Endothelial cell of umbilical vein (primary cell): Measurements from ENCODE around the gene GPATCH4. TPM values are rescaled to one million over a fixed set of nuclear protein-coding genes. Genes with fewer than 3 reads are reported as not detected.

Source experiments
- BruUV-seq: library from RNA; stranded (reverse); fragments of 400-500 nt; replicated peaks from 2 replicates; lab custom pipeline; 2021; lab: Mats Ljungman, UMichigan
- CTCF ChIA-PET: fragments of 300-600, 350-600 bp; sonication (Branson Sonifier 250); formaldehyde crosslinking; loops from one replicate; lab custom pipeline; 2021; ENCODE audit warnings: antibody characterized with exemption, inconsistent platforms; lab: Charles Lee
- POLR2A ChIA-PET: fragments of 300-600, 350-600 bp; sonication (Branson Sonifier 250); formaldehyde crosslinking; loops from one replicate; lab custom pipeline; 2021; ENCODE audit warnings: antibody characterized with exemption, inconsistent platforms; lab: Charles Lee
- DNase-seq: peaks from one replicate; pipeline ENCODE4 v3.0.0-alpha.2; 2011; ENCODE audit warnings: low read depth, low spot score
- FAIRE-seq: peaks from 2 replicates; lab custom pipeline; 2011; peaks lifted over from hg19 to GRCh38; lab: Jason Lieb, UNC
- H2AFZ ChIP-seq: 2 replicates; pipeline ENCODE4 v1.6.0; 2012; ENCODE audit warnings: low read depth, low read length, control low read depth, inconsistent platforms
- H3K27ac ChIP-seq: 2 replicates; pipeline ENCODE4 v1.5.1; 2011; ENCODE audit warnings: low read depth, mild to moderate bottlenecking, control low read depth, low read length, moderate library complexity; ENCODE audit not compliant: insufficient read depth
- H3K27me3 ChIP-seq, 2 experiments: 2 replicates each; pipeline versions ENCODE4 v1.6.0 to v1.6.1; 2011; ENCODE audit warnings: low read length in 2 of 2, mixed read lengths in 1 of 2; ENCODE audit not compliant: control insufficient read depth in 2 of 2, insufficient read depth in 2 of 2
- H3K36me3 ChIP-seq, 2 experiments: 2 replicates in 1 of 2; 3 replicates in 1 of 2; pipeline ENCODE4 v1.5.1; 2011; ENCODE audit warnings: low read length in 2 of 2, mild to moderate bottlenecking in 1 of 2, moderate library complexity in 1 of 2; ENCODE audit not compliant: control insufficient read depth in 2 of 2, insufficient read depth in 2 of 2; ENCODE audit errors: extremely low read depth in 1 of 2
- H3K4me1 ChIP-seq: 3 replicates; pipeline ENCODE4 v1.5.1; 2011; ENCODE audit warnings: mild to moderate bottlenecking, low read length; ENCODE audit not compliant: control insufficient read depth, insufficient read depth; ENCODE audit errors: extremely low read depth
- H3K4me2 ChIP-seq: 2 replicates; pipeline ENCODE4 v1.6.1; 2011; ENCODE audit warnings: low read length, control low read depth, mixed read lengths; ENCODE audit not compliant: insufficient read depth
- H3K4me3 ChIP-seq, 3 experiments: fragments of 200-600 bp in 1 of 3; sonication (generic), shearing (Covaris generic) in 1 of 3; replicated peaks in 1 of 3; 2 replicates each; pipeline ENCODE4 v1.5.1; 2011 to 2016; ENCODE audit warnings: control low read depth in 3 of 3, low read length in 3 of 3, mild to moderate bottlenecking in 2 of 3, inconsistent platforms in 1 of 3, low read depth in 1 of 3, moderate library complexity in 1 of 3; ENCODE audit not compliant: insufficient read depth in 1 of 3
- H3K79me2 ChIP-seq: 2 replicates; pipeline ENCODE4 v1.6.0; 2012; ENCODE audit warnings: low read length, inconsistent platforms; ENCODE audit not compliant: control insufficient read depth, insufficient read depth
- H3K9ac ChIP-seq: replicated peaks from 2 replicates; pipeline ENCODE3; 2011; ENCODE audit warnings: low read length, control low read depth; ENCODE audit not compliant: insufficient read depth; ENCODE audit errors: extremely low read depth
- H3K9me1 ChIP-seq: replicated peaks from 3 replicates; pipeline ENCODE4 v1.6.0; 2011; ENCODE audit warnings: mild to moderate bottlenecking, low read length; ENCODE audit not compliant: control insufficient read depth, insufficient read depth; ENCODE audit errors: extremely low read depth
- H3K9me3 ChIP-seq: replicated peaks from 2 replicates; pipeline ENCODE4 v1.5.1; 2012; ENCODE audit warnings: low read length, inconsistent platforms; ENCODE audit not compliant: control insufficient read depth, insufficient read depth
- H4K20me1 ChIP-seq: replicated peaks from 2 replicates; pipeline ENCODE3; 2011; ENCODE audit warnings: mild to moderate bottlenecking, low read length; ENCODE audit not compliant: control insufficient read depth, insufficient read depth; ENCODE audit errors: extremely low read depth
- EZH2 ChIP-seq: IDR thresholded peaks from 2 replicates; pipeline ENCODE4 v1.6.1; 2012; ENCODE audit warnings: borderline replicate concordance, low read depth, mild to moderate bottlenecking, moderate library complexity, low read length, inconsistent platforms; ENCODE audit not compliant: severe bottlenecking
- GATA2 ChIP-seq: IDR thresholded peaks from 2 replicates; pipeline ENCODE4 v1.7.0; 2011; ENCODE audit warnings: low read depth, mild to moderate bottlenecking, moderate library complexity, mixed read lengths, low read length; ENCODE audit not compliant: insufficient read length, insufficient read depth
- MYC ChIP-seq: IDR thresholded peaks from one replicate; pipeline ENCODE4 v1.6.1; 2011; ENCODE audit warnings: mild to moderate bottlenecking, low read depth, low read length
- POLR2A ChIP-seq: IDR thresholded peaks from 2 replicates; pipeline ENCODE4 v1.6.1; 2012; ENCODE audit warnings: low read depth, mild to moderate bottlenecking, control low read depth, low read length
- POLR2AphosphoS5 ChIP-seq: IDR thresholded peaks from 2 replicates; pipeline ENCODE4 v1.6.1; 2012; ENCODE audit warnings: low read depth, mild to moderate bottlenecking, control low read depth, low read length, moderate library complexity; ENCODE audit not compliant: insufficient read depth
- dilution Hi-C: fragments of 300-500 bp; cut with MboI; formaldehyde crosslinking; loops from one replicate; pipeline ENCODE4 v1.15.0; 2019; ENCODE audit warnings: low sequenced_read_pairs; ENCODE audit not compliant: extremely low pct_ligation_motif_present
- intact Hi-C: fragments of 100-400 bp; cut with micrococcal nuclease; formaldehyde crosslinking; loops from one replicate; pipeline ENCODE4 v1.10.0; 2022
- polyA plus RNA-seq, 4 experiments: library from polyadenylated mRNA; depleted of rRNA in 3 of 4; stranded (reverse) in 3 of 4; unstranded in 1 of 4; fragments of >200 nt; gene quantifications; 2 replicates each; pipeline versions ENCODE4 v1.2.1 to v1.2.3, GENCODE V29; 2011 to 2012; ENCODE audit warnings: missing spikeins in 1 of 4
- total RNA-seq: library from RNA; stranded (reverse); gene quantifications from 2 replicates; pipeline ENCODE4 v1.2.3, GENCODE V29; 2021
- TF ChIP-seq, protein P1 (sequence below): IDR thresholded peaks from 2 replicates; pipeline ENCODE4 v1.6.1; 2011; ENCODE audit not compliant: insufficient read depth, insufficient read length
- TF ChIP-seq, protein P2 (sequence below), 2 donors: IDR thresholded peaks; 1 replicate in 1 of 2; 2 replicates in 1 of 2; pipeline ENCODE4 v1.5.1; 2011; ENCODE audit warnings: low read length in 2 of 2, mild to moderate bottlenecking in 2 of 2, moderate library complexity in 2 of 2, control low read depth in 1 of 2, inconsistent platforms in 1 of 2, low read depth in 1 of 2; ENCODE audit not compliant: insufficient read depth in 1 of 2; ENCODE audit errors: extremely low read depth in 1 of 2

Gene GPATCH4
- total and polyA plus RNA-seq, 2 donors (not counting 3 experiments of a cell fraction or from before 2014, with no cell fraction given): 22.4 to 29.2 TPM

GRCh38 chr1:156578055-156578454 is 23.2 kb downstream of the GPATCH4 start:
- no peaks in the 10 kb centered on the region for H3K36me3 ChIP-seq
- no peaks in the 10 kb centered on the region for H4K20me1 ChIP-seq
- no peak for DNase-seq
- H3K9me1 ChIP-seq: no peaks in the 10 kb centered on the region
- no peak overlapping the region for H3K4me3 ChIP-seq
- ChIA-PET CTCF (interaction anchor here (1.3 to 4.9 kb wide), 4 partner anchors 13 to 192 kb away, joined by 4 to 25 read pairs (median 10); partner anchors contain the start of gene NAXE), POLR2A (interaction anchor here (0.6 kb wide), 1 partner anchor 28 kb away, joined by 3 read pairs; no protein-coding TSS in a partner anchor)
- H3K27ac ChIP-seq: no peak overlapping the region
- no peak overlapping the region for H3K4me2 ChIP-seq
- peaks cover 5 to 6% of the 10 kb centered on the region in 2 experiments for H3K27me3 ChIP-seq
- no peak for TF ChIP-seq POLR2AphosphoS5
- TF ChIP-seq GATA2: no peak
- TF ChIP-seq, protein P1, sequence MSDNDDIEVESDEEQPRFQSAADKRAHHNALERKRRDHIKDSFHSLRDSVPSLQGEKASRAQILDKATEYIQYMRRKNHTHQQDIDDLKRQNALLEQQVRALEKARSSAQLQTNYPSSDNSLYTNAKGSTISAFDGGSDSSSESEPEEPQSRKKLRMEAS: no peak
- TF ChIP-seq EZH2: no peak
- TF ChIP-seq POLR2A: no peak
- TF ChIP-seq MYC: no peak
- TF ChIP-seq, protein P2, sequence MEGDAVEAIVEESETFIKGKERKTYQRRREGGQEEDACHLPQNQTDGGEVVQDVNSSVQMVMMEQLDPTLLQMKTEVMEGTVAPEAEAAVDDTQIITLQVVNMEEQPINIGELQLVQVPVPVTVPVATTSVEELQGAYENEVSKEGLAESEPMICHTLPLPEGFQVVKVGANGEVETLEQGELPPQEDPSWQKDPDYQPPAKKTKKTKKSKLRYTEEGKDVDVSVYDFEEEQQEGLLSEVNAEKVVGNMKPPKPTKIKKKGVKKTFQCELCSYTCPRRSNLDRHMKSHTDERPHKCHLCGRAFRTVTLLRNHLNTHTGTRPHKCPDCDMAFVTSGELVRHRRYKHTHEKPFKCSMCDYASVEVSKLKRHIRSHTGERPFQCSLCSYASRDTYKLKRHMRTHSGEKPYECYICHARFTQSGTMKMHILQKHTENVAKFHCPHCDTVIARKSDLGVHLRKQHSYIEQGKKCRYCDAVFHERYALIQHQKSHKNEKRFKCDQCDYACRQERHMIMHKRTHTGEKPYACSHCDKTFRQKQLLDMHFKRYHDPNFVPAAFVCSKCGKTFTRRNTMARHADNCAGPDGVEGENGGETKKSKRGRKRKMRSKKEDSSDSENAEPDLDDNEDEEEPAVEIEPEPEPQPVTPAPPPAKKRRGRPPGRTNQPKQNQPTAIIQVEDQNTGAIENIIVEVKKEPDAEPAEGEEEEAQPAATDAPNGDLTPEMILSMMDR (IDR thresholded peaks at IDR 0.05; ENCODE audit: extremely low read depth in 1 of 2, insufficient read depth in 1 of 2, low read depth in 1 of 2, low read length in 2 of 2): no peak
- no peaks in the 10 kb centered on the region for H3K9me3 ChIP-seq
- no TSS peak for BruUV-seq
- intact Hi-C loops: no loop called here
- no peaks in the 10 kb centered on the region for H3K4me1 ChIP-seq
- H2AFZ ChIP-seq: no peak overlapping the region
- H3K79me2 ChIP-seq: no peaks in the 10 kb centered on the region
- H3K9ac ChIP-seq: no peak overlapping the region
- dilution Hi-C loops: no loop called here
- no peak for FAIRE-seq
